Heart left ventricle (tissue), 16 donors: ENCODE measurements around the gene EXOSC5. TPM values are rescaled to one million over a fixed set of nuclear protein-coding genes. Genes with fewer than 3 reads are reported as not detected.

Experiments
- ATAC-seq, 4 donors: fragments of 200-7000 bp; cut with Tn5 transposase; one replicate each; pipeline ENCODE4 v1.9.1; 2020 to 2022; ENCODE audit warnings: moderate library complexity in 4 of 4, mild to moderate bottlenecking in 3 of 4, moderate number of reproducible peaks in 1 of 4
- DNase-seq, 5 donors: peaks; one replicate each; pipeline ENCODE4 v3.0.0-alpha.2; 2020
- H3K27ac ChIP-seq, 12 donors: fragments of 200-600 bp; sonication (generic) in 4 of 12; one replicate each; pipeline versions ENCODE4 v1.5.0 to v1.8.0; 2016 to 2022; ENCODE audit warnings: mild to moderate bottlenecking in 2 of 12
- H3K27me3 ChIP-seq, 9 donors: fragments of 200-600 bp; sonication (generic) in 2 of 9; one replicate each; pipeline versions ENCODE4 v1.5.1 to v1.8.0; 2016 to 2022; ENCODE audit warnings: mild to moderate bottlenecking in 3 of 9
- H3K36me3 ChIP-seq, 9 donors: fragments of 200-600 bp; sonication (generic) in 2 of 9; one replicate each; pipeline versions ENCODE4 v1.5.0 to v1.8.0; 2018 to 2022; ENCODE audit warnings: mild to moderate bottlenecking in 2 of 9
- H3K4me1 ChIP-seq, 12 donors: fragments of 200-600 bp; sonication (generic) in 4 of 12; one replicate each; pipeline versions ENCODE4 v1.5.0 to v1.8.0; 2016 to 2022; ENCODE audit warnings: mild to moderate bottlenecking in 3 of 12
- H3K4me3 ChIP-seq, 12 donors: fragments of 200-600 bp; sonication (generic) in 4 of 12; one replicate each; pipeline versions ENCODE4 v1.5.0 to v1.8.0; 2017 to 2022; ENCODE audit warnings: mild to moderate bottlenecking in 9 of 12, moderate library complexity in 4 of 12
- H3K9me3 ChIP-seq, 12 donors: fragments of 200-600 bp; sonication (generic) in 4 of 12; one replicate each; pipeline versions ENCODE4 v1.5.0 to v1.8.0; 2016 to 2022; ENCODE audit warnings: mild to moderate bottlenecking in 1 of 12
- CTCF ChIP-seq, 12 donors: fragments of 200-600 bp; sonication (generic) in 4 of 12; IDR thresholded peaks; one replicate each; pipeline versions ENCODE4 v1.5.0 to v1.8.0; 2018 to 2022; ENCODE audit warnings: antibody characterized with exemption in 12 of 12, mild to moderate bottlenecking in 5 of 12
- POLR2A ChIP-seq, 2 donors: fragments of 450-650 bp; IDR thresholded peaks; one replicate each; pipeline ENCODE4 v1.6.1; 2017; ENCODE audit warnings: antibody characterized with exemption in 2 of 2, mild to moderate bottlenecking in 2 of 2, moderate library complexity in 2 of 2
- WGBS, 4 donors: extraction: QIAGEN DNeasy Blood & Tissue Kit in 2 of 4; methylation state at CpG; one replicate each; pipeline versions ENCODE4 v1.1.5 to v1.1.7; 2013 to 2018; 5-methylcytosine and 5-hydroxymethylcytosine counted together
- intact Hi-C, 10 donors: fragments of 100-400 bp; cut with DNase I; formaldehyde crosslinking; loops; one replicate each; pipeline versions ENCODE4 v1.11.1 to v1.14.2; 2022
- polyA plus RNA-seq, 2 donors: library from polyadenylated mRNA; stranded (reverse); fragments of 200-250 nt; gene quantifications; one replicate each; pipeline ENCODE4 v1.2.3, GENCODE V29; 2013
- total RNA-seq, 9 donors: library from RNA; depleted of rRNA in 2 of 9; stranded (reverse); fragments of >200 nt in 2 of 9; fragmentation: NEBNext Ultra II Directional in 3 of 9; extraction: Animal tissue kit (Norgen Biotek cat#: 25700) in 3 of 9; gene quantifications; one replicate each; pipeline versions ENCODE4 v1.1.0 to v1.2.4, GENCODE V29; 2016 to 2023
- donor health status: ischemic (EF 13 %, LVEDD 7.1; RV severe dilation, severe dysfunction).
- donor health status: healthy with polysubstance abuse.
- donor health status: DM: no; HTN: yes; CAD: no.
- donor health status: DM: no; HTN: no; CAD: no.
- donor health status: ischemic (EF 25% LVEDD 6.9; RV normal size, moderate dysfunction).
- donor health status: ischemic (EF 25% LVEDD 5.7; RV mildly dilated, moderate dysfunction).
- donor health status: healthy.
- donor health status: DM: yes; HTN: yes; CAD: no.
- donor health status: ischemic (EF 35%, LVEDD 5.7; RV mildly dilated, moderate dysfunction).
- donor health status: nonischemic (EF 11% LVEDD 7.7; RV severe dilation, severe dysfunction).
- donor health status: DM: yes; HTN: yes; CAD: no.
- donor health status: PGD.
- donor health status: ischemic (EF 29% LVEDD 5.4; RV normal size, mild dysfunction).
- donor health status: nonischemic (EF 23%, LVEDD 6.1; RV moderate dilation, normal function).

The EXOSC5 gene
- total and polyA plus RNA-seq, 11 donors: 9.6 to 40.4 (median 13.7) TPM

- Histone ChIP-seq H3K27ac (peak overlapping the region in 3 of 12 donors; percentile 4 to 90 (median 48)), H3K4me1 (peaks cover 0 to 59% (median 27%) of the 10 kb centered on the region in 12 donors), H3K9me3 (no peaks in the 10 kb centered on the region), H3K27me3 (no peaks in the 10 kb centered on the region), H3K4me3 (no peak overlapping the region), H3K36me3 (peaks cover 0 to 97% (median 74%) of the 10 kb centered on the region in 9 donors)
- intact Hi-C loops: loop anchor here in 1 of 10 donors (10.0 kb wide), 1 partner anchor 107 kb away; the partner anchor contains the start of gene CCDC97
- DNase-seq: no peak
- no peak for TF ChIP-seq CTCF (IDR thresholded peaks at IDR 0.05)
- TF ChIP-seq POLR2A (IDR thresholded peaks at IDR 0.05): no peak
- no peak for ATAC-seq
- 88 to 90% (median 89%) methylated on average over 6 of the region's 6 CpGs for WGBS, 4 donors
Observed at GRCh38 chr19:41421314-41421713, 24.2 kb upstream of the EXOSC5 start.

- Histone ChIP-seq H3K36me3 (peaks cover 0 to 94% (median 81%) of the 10 kb centered on the region in 9 donors), H3K4me1 (peaks cover 0 to 49% (median 17%) of the 10 kb centered on the region in 12 donors), H3K27me3 (no peaks in the 10 kb centered on the region), H3K4me3 (no peak overlapping the region), H3K27ac (peak overlapping the region in 3 of 12 donors; percentile 34 to 90 (median 48)), H3K9me3 (no peaks in the 10 kb centered on the region)
- TF ChIP-seq POLR2A (IDR thresholded peaks at IDR 0.05): no peak
- no peak for TF ChIP-seq CTCF (IDR thresholded peaks at IDR 0.05)
- intact Hi-C loops: loop anchor here in 1 of 10 donors (10.0 kb wide), 1 partner anchor 105 kb away; the partner anchor contains the start of gene CCDC97
- 66 to 73% (median 68%) methylated on average over 8 of the region's 8 CpGs for WGBS, 4 donors
- peak in 2 of 4 donors; percentile 38 to 39 for ATAC-seq
- peak in 1 of 5 donors; percentile 47 for DNase-seq
Observed at GRCh38 chr19:41420101-41420880, 23.1 kb upstream of the EXOSC5 start.

GRCh38 chr19:41416194-41416674, 19.1 kb upstream of the EXOSC5 start:
- no peak for TF ChIP-seq CTCF (IDR thresholded peaks at IDR 0.05)
- no peak for TF ChIP-seq POLR2A (IDR thresholded peaks at IDR 0.05)
- Histone ChIP-seq H3K9me3 (no peaks in the 10 kb centered on the region), H3K36me3 (peaks cover 0 to 90% (median 77%) of the 10 kb centered on the region in 9 donors), H3K27me3 (no peaks in the 10 kb centered on the region), H3K4me1 (peaks cover 0 to 37% (median 14%) of the 10 kb centered on the region in 12 donors), H3K4me3 (no peak overlapping the region), H3K27ac (no peak overlapping the region)
- intact Hi-C loops: no loop called here
- WGBS, 4 donors: 78 to 91% (median 84%) methylated on average over 8 to 12 of the region's 12 CpGs
- ATAC-seq (no peak), DNase-seq (peak in 1 of 5 donors; percentile 42)

- intact Hi-C loops: no loop called here
- Histone ChIP-seq H3K27me3 (no peaks in the 10 kb centered on the region), H3K36me3 (peaks cover 0 to 84% (median 71%) of the 10 kb centered on the region in 9 donors), H3K4me3 (no peak overlapping the region), H3K4me1 (peaks cover 0 to 37% (median 22%) of the 10 kb centered on the region in 12 donors), H3K27ac (no peak overlapping the region), H3K9me3 (no peaks in the 10 kb centered on the region)
- 68 to 75% (median 72%) methylated on average over 8 to 9 of the region's 9 CpGs for WGBS, 4 donors
- TF ChIP-seq POLR2A (IDR thresholded peaks at IDR 0.05) (no peak), CTCF (IDR thresholded peaks at IDR 0.05) (no peak)
- no peak for ATAC-seq
- DNase-seq: no peak
Observed at GRCh38 chr19:41415154-41415571, 18.0 kb upstream of the EXOSC5 start.
